Ovary (tissue), 9 donors: ENCODE results near the gene LRP2. TPM values are rescaled to one million over a fixed set of nuclear protein-coding genes. Genes with fewer than 3 reads are reported as not detected.

Experiments
- DNase-seq, 5 donors: peaks; one replicate each; pipeline ENCODE4 v3.0.0-alpha.2; 2019 to 2020
- H3K27ac ChIP-seq, 2 donors: fragments of 200-600 bp; one replicate each; pipeline versions ENCODE4 v1.5.1 to v1.8.0; 2019 to 2022
- H3K27me3 ChIP-seq: fragments of 200-600 bp; one replicate; pipeline ENCODE4 v1.8.0; 2022
- H3K36me3 ChIP-seq: fragments of 200-600 bp; sonication (generic); one replicate; pipeline ENCODE4 v1.5.1; 2019
- H3K4me1 ChIP-seq: one replicate; pipeline ENCODE4 v1.8.1; 2013; ENCODE audit warnings: mild to moderate bottlenecking, moderate library complexity; ENCODE audit not compliant: insufficient read depth
- H3K4me3 ChIP-seq: fragments of 200-600 bp; sonication (generic); one replicate; pipeline ENCODE4 v1.5.1; 2017
- H3K9me3 ChIP-seq, 2 donors: fragments of 200-600 bp in 1 of 2; sonication (generic) in 1 of 2; one replicate each; pipeline versions ENCODE4 v1.5.1 to v1.8.1; 2013 to 2019; ENCODE audit warnings: mild to moderate bottlenecking in 1 of 2, moderate library complexity in 1 of 2
- EP300 ChIP-seq: sonication (generic); formaldehyde crosslinking; IDR thresholded peaks from one replicate; pipeline ENCODE4 v1.6.1; 2017; ENCODE audit warnings: antibody characterized with exemption
- POLR2A ChIP-seq: fragments of 450-650 bp; IDR thresholded peaks from one replicate; pipeline ENCODE4 v1.6.1; 2017; ENCODE audit warnings: antibody characterized with exemption, mild to moderate bottlenecking, moderate library complexity
- WGBS, 3 donors: extraction: QIAGEN DNeasy Blood & Tissue Kit in 1 of 3; methylation state at CpG; one replicate each; pipeline versions ENCODE4 v1.1.5 to v1.1.7; 2013 to 2017; 5-methylcytosine and 5-hydroxymethylcytosine counted together
- intact Hi-C, 4 donors: fragments of 100-400 bp; cut with DNase I; formaldehyde crosslinking; loops; one replicate each; pipeline versions ENCODE4 v1.11.0 to v1.15.1; 2022 to 2023
- polyA plus RNA-seq, 2 donors: library from polyadenylated mRNA; stranded (reverse); fragments of 200-250 nt in 1 of 2; fragments of 350-450 nt in 1 of 2; fragmentation: Illumina TruSeq in 1 of 2; extraction: RNeasy Lipid Tissue Mini Kit (QIAGEN cat#74804) in 1 of 2; gene quantifications; one replicate each; pipeline ENCODE4 v1.2.3, GENCODE V29; 2013 to 2014
- total RNA-seq, 7 donors: library from RNA; depleted of rRNA in 2 of 7; stranded (reverse); fragments of >200 nt in 2 of 7; fragmentation: NEBNext Ultra II Directional in 3 of 7; extraction: Animal tissue kit (Norgen Biotek cat#: 25700) in 3 of 7; gene quantifications; one replicate each; pipeline versions ENCODE4 v1.1.0 to v1.2.4, GENCODE V29; 2016 to 2023
- TF ChIP-seq, protein P1 (sequence below), 3 donors: fragments of 450-650 bp in 2 of 3; fragments of 200-600 bp in 1 of 3; IDR thresholded peaks; one replicate each; pipeline versions ENCODE4 v1.5.1 to v1.8.0; 2016 to 2022; ENCODE audit warnings: antibody characterized with exemption in 3 of 3, mild to moderate bottlenecking in 1 of 3
- donor health status: DM: no; HTN: no; CAD: no; lungs with moderate emphysema.
- donor health status: DM: no; HTN: no; CAD: no.
- donor health status: Bipolar disorder and iron deficiency.
- donor health status: DM: yes; HTN: yes; CAD: no.
- donor health status: DM: no; HTN: no; CAD: no.
- donor health status: DM: yes; HTN: yes; CAD: no.

The LRP2 gene
- total and polyA plus RNA-seq, 9 donors, result 0.01 to 13.4 (median 0.24) TPM

DNA sequence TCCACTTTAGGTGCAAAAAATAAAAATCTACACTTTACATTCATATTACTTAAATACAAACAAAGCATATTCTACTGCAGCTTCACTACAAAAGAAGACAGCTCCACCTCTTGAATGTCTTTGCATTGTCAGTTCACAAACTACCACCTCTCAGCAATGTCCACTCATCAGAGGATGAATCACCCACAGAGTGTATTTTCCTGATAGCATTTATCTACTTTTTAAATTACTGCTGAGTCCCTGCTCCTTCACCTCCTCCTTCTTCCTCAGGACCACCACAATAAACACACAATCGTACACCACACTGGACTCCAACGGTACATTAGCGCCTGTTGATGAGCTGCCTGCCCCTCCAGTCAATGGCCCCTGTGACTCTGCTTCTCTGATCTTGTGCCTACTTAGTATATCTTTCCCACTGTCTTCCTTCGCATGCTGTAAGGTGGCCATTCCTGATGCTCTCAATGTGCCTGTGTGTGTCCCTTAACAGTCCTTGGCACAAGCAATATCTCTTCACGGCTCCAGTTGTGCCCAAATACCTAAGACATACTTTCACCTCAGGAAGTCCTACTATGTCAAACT is 172.0 kb downstream of the LRP2 start:
- 56 to 72% (median 58%) methylated on average over 5 of the region's 5 CpGs for WGBS, 3 donors
- no peak overlapping the region for H3K27ac ChIP-seq
- no peaks in the 10 kb centered on the region for H3K9me3 ChIP-seq
- H3K27me3 ChIP-seq, result no peaks in the 10 kb centered on the region
- H3K36me3 ChIP-seq, result no peaks in the 10 kb centered on the region
- no peaks in the 10 kb centered on the region for H3K4me1 ChIP-seq
- H3K4me3 ChIP-seq, result no peak overlapping the region
- intact Hi-C loops, result no loop called here
- DNase-seq, result no peak
- TF ChIP-seq, protein P1, sequence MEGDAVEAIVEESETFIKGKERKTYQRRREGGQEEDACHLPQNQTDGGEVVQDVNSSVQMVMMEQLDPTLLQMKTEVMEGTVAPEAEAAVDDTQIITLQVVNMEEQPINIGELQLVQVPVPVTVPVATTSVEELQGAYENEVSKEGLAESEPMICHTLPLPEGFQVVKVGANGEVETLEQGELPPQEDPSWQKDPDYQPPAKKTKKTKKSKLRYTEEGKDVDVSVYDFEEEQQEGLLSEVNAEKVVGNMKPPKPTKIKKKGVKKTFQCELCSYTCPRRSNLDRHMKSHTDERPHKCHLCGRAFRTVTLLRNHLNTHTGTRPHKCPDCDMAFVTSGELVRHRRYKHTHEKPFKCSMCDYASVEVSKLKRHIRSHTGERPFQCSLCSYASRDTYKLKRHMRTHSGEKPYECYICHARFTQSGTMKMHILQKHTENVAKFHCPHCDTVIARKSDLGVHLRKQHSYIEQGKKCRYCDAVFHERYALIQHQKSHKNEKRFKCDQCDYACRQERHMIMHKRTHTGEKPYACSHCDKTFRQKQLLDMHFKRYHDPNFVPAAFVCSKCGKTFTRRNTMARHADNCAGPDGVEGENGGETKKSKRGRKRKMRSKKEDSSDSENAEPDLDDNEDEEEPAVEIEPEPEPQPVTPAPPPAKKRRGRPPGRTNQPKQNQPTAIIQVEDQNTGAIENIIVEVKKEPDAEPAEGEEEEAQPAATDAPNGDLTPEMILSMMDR (IDR thresholded peaks at IDR 0.05), result no peak
- TF ChIP-seq POLR2A (no peak), EP300 (no peak)

DNA sequence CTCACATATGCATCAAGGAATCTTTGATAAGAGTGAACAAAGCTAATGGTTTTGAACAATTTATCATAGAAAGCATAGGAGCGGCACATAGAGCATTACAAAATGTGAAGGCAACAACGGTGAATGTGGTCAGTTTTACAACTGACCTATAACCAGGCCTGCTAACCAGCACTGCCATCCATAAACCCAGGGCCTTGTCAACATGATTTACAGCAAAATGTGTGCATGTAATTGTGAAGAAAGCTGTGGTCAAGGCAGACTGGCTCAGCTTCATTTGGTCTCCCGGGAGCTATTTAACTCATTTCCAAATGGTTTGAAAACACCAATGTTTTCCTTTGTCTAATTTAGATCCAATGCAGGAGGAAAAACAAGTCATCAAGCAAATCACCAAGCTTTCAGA is 173.2 kb downstream of the LRP2 start:
- DNase-seq, result no peak
- Histone ChIP-seq H3K27me3 (no peaks in the 10 kb centered on the region), H3K9me3 (no peaks in the 10 kb centered on the region), H3K27ac (no peak overlapping the region), H3K4me3 (no peak overlapping the region), H3K4me1 (no peaks in the 10 kb centered on the region), H3K36me3 (no peaks in the 10 kb centered on the region)
- WGBS, 3 donors, result 54 to 57% (median 55%) methylated on average over 3 of the region's 3 CpGs
- intact Hi-C loops, result no loop called here
- TF ChIP-seq, protein P1 (IDR thresholded peaks at IDR 0.05), result no peak
- TF ChIP-seq POLR2A, result no peak
- no peak for TF ChIP-seq EP300

DNA sequence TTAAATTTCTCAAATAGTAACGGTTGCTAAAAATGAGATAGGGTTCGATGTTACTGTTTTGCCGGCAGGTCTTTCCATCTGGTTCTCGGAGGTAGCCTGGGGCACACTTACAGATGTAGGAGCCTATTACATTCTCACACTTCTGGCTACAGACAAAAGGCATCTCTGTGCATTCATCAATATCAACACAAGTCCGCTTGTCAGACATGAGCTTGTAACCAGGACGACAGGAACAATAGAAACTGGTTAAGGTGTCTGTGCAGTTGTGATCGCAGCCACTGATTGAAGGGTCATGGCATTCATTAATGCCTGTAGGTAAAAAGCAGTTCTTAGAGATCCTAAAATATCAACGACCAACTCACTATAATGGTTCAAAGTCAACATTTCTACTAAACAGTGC is 176.6 kb downstream of the LRP2 start:
- no peak overlapping the region for H3K27ac ChIP-seq
- no peaks in the 10 kb centered on the region for H3K9me3 ChIP-seq
- TF ChIP-seq EP300 (no peak), POLR2A (no peak)
- TF ChIP-seq, protein P1 (IDR thresholded peaks at IDR 0.05), result no peak
- H3K4me3 ChIP-seq, result no peak overlapping the region
- no peaks in the 10 kb centered on the region for H3K36me3 ChIP-seq
- H3K4me1 ChIP-seq, result no peaks in the 10 kb centered on the region
- 84 to 90% (median 86%) methylated on average over 8 of the region's 8 CpGs for whole genome bisulfite sequencing, 3 donors
- H3K27me3 ChIP-seq, result no peaks in the 10 kb centered on the region
- intact Hi-C loops, result no loop called here
- no peak for DNase-seq

DNA sequence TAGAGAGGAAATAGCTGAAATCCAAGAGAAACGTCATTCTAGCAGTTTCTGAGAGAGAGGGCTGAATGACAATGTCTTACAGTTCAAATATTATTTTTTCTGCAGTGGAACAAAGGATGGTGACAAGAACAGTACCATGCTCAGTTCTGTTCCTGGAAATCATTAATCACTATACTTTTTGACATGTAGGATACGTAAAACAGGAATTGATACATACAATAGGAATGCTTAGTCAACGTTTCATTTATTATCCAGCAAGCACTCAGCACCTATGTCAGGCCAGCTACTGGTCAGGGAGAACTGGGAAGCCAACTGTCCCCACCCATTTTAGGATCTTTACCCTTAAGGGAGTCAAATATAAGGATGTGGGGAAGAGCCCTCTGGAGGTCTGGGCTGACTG is 178.3 kb downstream of the LRP2 start:
- intact Hi-C loops, result no loop called here
- H3K27ac ChIP-seq, result no peak overlapping the region
- H3K9me3 ChIP-seq, result no peaks in the 10 kb centered on the region
- H3K36me3 ChIP-seq, result no peaks in the 10 kb centered on the region
- DNase-seq, result no peak
- no peak overlapping the region for H3K4me3 ChIP-seq
- TF ChIP-seq POLR2A, result no peak
- TF ChIP-seq, protein P1 (IDR thresholded peaks at IDR 0.05), result no peak
- TF ChIP-seq EP300, result no peak
- 36 to 44% (median 38%) methylated on average over 3 of the region's 3 CpGs for WGBS, 3 donors
- H3K27me3 ChIP-seq, result no peaks in the 10 kb centered on the region
- no peaks in the 10 kb centered on the region for H3K4me1 ChIP-seq
